K562 (cell line): ENCODE results near the gene LMCD1. TPM values are rescaled to one million over a fixed set of nuclear protein-coding genes. Genes with fewer than 3 reads are reported as not detected.

Experiments
- ATAC-seq: fragments of 200-7000 bp; cut with Tn5 transposase; 3 replicates; pipeline ENCODE4 v1.9.1; 2020; ENCODE audit warnings: moderate library complexity
- BruUV-seq: library from RNA; stranded (reverse); fragments of 400-500 nt; replicated peaks from 2 replicates; lab custom pipeline; 2021; lab: Mats Ljungman, UMichigan
- CTCF ChIA-PET: fragments of 300-600 bp; formaldehyde crosslinking; extraction: SDS; loops from one replicate; lab custom pipeline; 2021; ENCODE audit warnings: low intra/inter-chr PET ratio; lab: Yijun Ruan, JAX
- POLR2A ChIA-PET: fragments of 300-600, 350-650 bp; sonication (Branson Sonifier 250); formaldehyde crosslinking; extraction: SDS; loops from one replicate; lab custom pipeline; 2021; ENCODE audit warnings: antibody characterized with exemption, inconsistent platforms; lab: Yijun Ruan, JAX
- DNase-seq, 4 experiments: peaks; one replicate each; pipeline versions ENCODE4 v3.0.0 to v3.0.0-alpha.2; 2011 to 2018; ENCODE audit warnings: low spot score in 3 of 4, mixed read lengths in 3 of 4; ENCODE audit errors: extremely low read depth in 1 of 4
- FAIRE-seq: peaks from 2 replicates; lab custom pipeline; 2011; peaks lifted over from hg19 to GRCh38; lab: Jason Lieb, UNC
- H2AFZ ChIP-seq: 2 replicates; pipeline ENCODE4 v1.6.0; 2011; ENCODE audit warnings: low read depth, low read length, control low read depth, inconsistent platforms
- H3K27ac ChIP-seq: fragments of 200-600 bp; 3 replicates; pipeline ENCODE4 v1.8.0; 2011; ENCODE audit warnings: low read depth, mild to moderate bottlenecking, control low read depth, inconsistent platforms, low read length, moderate library complexity, mixed read lengths; ENCODE audit errors: extremely low read depth
- H3K27me3 ChIP-seq, 2 experiments: fragments of 300-600 bp in 1 of 2; 2 replicates in 1 of 2; 3 replicates in 1 of 2; pipeline versions ENCODE4 v1.6.0 to v1.8.0; 2011; ENCODE audit warnings: inconsistent platforms in 2 of 2, low read length in 2 of 2, mild to moderate bottlenecking in 1 of 2, mixed read lengths in 1 of 2, moderate library complexity in 1 of 2; ENCODE audit not compliant: control insufficient read depth in 2 of 2, insufficient read depth in 2 of 2
- H3K36me3 ChIP-seq: fragments of 300-600 bp; 3 replicates; pipeline ENCODE4 v1.8.0; 2011; ENCODE audit warnings: mild to moderate bottlenecking, low read length, inconsistent platforms; ENCODE audit not compliant: control insufficient read depth, insufficient read depth
- H3K4me1 ChIP-seq, 2 experiments: fragments of 200-600 bp in 1 of 2; replicated peaks in 1 of 2; 2 replicates in 1 of 2; 3 replicates in 1 of 2; pipeline versions ENCODE4 v1.5.1 to v1.8.0; 2011; ENCODE audit warnings: inconsistent platforms in 2 of 2, low read length in 2 of 2, mild to moderate bottlenecking in 1 of 2, mixed read lengths in 1 of 2, moderate library complexity in 1 of 2; ENCODE audit not compliant: control insufficient read depth in 2 of 2, insufficient read depth in 2 of 2
- H3K4me2 ChIP-seq: 2 replicates; pipeline ENCODE4 v1.6.1; 2011; ENCODE audit warnings: low read length, control low read depth, inconsistent platforms, mixed read lengths; ENCODE audit not compliant: insufficient read depth
- H3K4me3 ChIP-seq: fragments of 200-600 bp; sonication (generic), shearing (Covaris generic); 2 replicates; pipeline ENCODE4 v1.5.1; 2016; ENCODE audit warnings: control low read depth, inconsistent platforms
- H3K79me2 ChIP-seq: fragments of 200-600 bp; 3 replicates; pipeline ENCODE4 v1.8.0; 2011; ENCODE audit warnings: low read length, inconsistent platforms; ENCODE audit not compliant: control insufficient read depth, insufficient read depth
- H3K9ac ChIP-seq, 2 experiments: 2 replicates each; pipeline versions ENCODE4 v1.6.0 to v1.6.1; 2011; ENCODE audit warnings: low read depth in 2 of 2, low read length in 2 of 2, control low read depth in 1 of 2, inconsistent platforms in 1 of 2, mild to moderate bottlenecking in 1 of 2, mixed read lengths in 1 of 2; ENCODE audit not compliant: insufficient read depth in 1 of 2
- H3K9me1 ChIP-seq: one replicate; pipeline ENCODE4 v1.6.0; 2011; ENCODE audit warnings: inconsistent platforms, mild to moderate bottlenecking, low read length, moderate library complexity; ENCODE audit not compliant: control insufficient read depth, insufficient read depth
- H3K9me3 ChIP-seq: replicated peaks from 2 replicates; pipeline ENCODE4 v1.5.1; 2011; ENCODE audit warnings: low read depth, low read length, inconsistent platforms; ENCODE audit not compliant: control insufficient read depth, insufficient read depth
- H4K20me1 ChIP-seq: replicated peaks from 2 replicates; pipeline ENCODE4 v1.6.1; 2011; ENCODE audit warnings: low read length, inconsistent platforms, mixed read lengths; ENCODE audit not compliant: control insufficient read depth, insufficient read depth
- ATF1 ChIP-seq, 2 experiments: fragments of 450-650 bp in 1 of 2; IDR thresholded peaks; 2 replicates each; pipeline ENCODE4 v1.6.1; 2016; ENCODE audit warnings: missing compliant biosample characterization in 1 of 2, missing genetic modification characterization in 1 of 2
- HLTF ChIP-seq: fragments of 450-650 bp; IDR thresholded peaks from 2 replicates; pipeline ENCODE4 v1.6.1; 2016
- KDM1A ChIP-seq, 2 experiments: fragments of 450-650 bp; IDR thresholded peaks; 2 replicates each; pipeline ENCODE4 v1.6.1; 2016; ENCODE audit warnings: mild to moderate bottlenecking in 2 of 2
- in situ Hi-C: fragments of 300-500 bp; cut with MboI; formaldehyde crosslinking; loops from 4 replicates; pipeline ENCODE4 v1.15.0; 2018; ENCODE audit warnings: inconsistent platforms, mixed read lengths
- intact Hi-C: fragments of 100-400 bp; cut with micrococcal nuclease; formaldehyde crosslinking; loops from 2 replicates; pipeline ENCODE4 v1.14.2; 2022
- polyA plus RNA-seq, 8 experiments: library from polyadenylated mRNA; depleted of rRNA in 4 of 8; stranded (reverse) in 5 of 8; unstranded in 3 of 8; fragments of >200 nt; fragmentation: Nextera tagmentation in 2 of 8; fragmentation: Illumina TruSeq in 1 of 8; extraction: Ambion mirVana in 2 of 8; extraction: Trizol in 1 of 8; gene quantifications; 2 replicates each; pipeline versions ENCODE4 v1.2.1 to v1.2.3, GENCODE V29; 2011 to 2014; ENCODE audit warnings: inconsistent platforms in 1 of 8, missing spikeins in 1 of 8
- total RNA-seq, 7 experiments: library from RNA; depleted of rRNA in 6 of 7; stranded (reverse); fragments of >200 nt in 6 of 7; fragmentation: Illumina TruSeq in 2 of 7; extraction: Trizol in 2 of 7; gene quantifications; 2 replicates each; pipeline versions ENCODE4 v1.2.1 to v1.2.3, GENCODE V29; 2011 to 2021; ENCODE audit warnings: low replicate concordance in 1 of 7
- TF ChIP-seq, protein P1 (sequence below): fragments of 450-650 bp; formaldehyde crosslinking; IDR thresholded peaks from 2 replicates; pipeline ENCODE4 v1.4.0; 2020; ENCODE audit warnings: mild to moderate bottlenecking, moderate library complexity
- TF ChIP-seq, protein P2 (sequence below): fragments of 450-650 bp; IDR thresholded peaks from 2 replicates; pipeline ENCODE4 v1.6.1; 2016; ENCODE audit warnings: antibody characterized with exemption
- TF ChIP-seq, protein P3 (sequence below), 2 experiments: fragments of 450-650 bp in 1 of 2; sonication (generic) in 1 of 2; formaldehyde crosslinking in 1 of 2; IDR thresholded peaks in 1 of 2; conservative IDR thresholded peaks in 1 of 2; 2 replicates each; pipeline versions ENCODE4 v1.6.1 to v1.8.1; 2016 to 2023; ENCODE audit warnings: mild to moderate bottlenecking in 2 of 2, moderate library complexity in 2 of 2, inconsistent platforms in 1 of 2, missing genetic modification reagents in 1 of 2

The LMCD1 gene
- total and polyA plus RNA-seq, 9 of the 15 experiments (the other 6 are each of a cell fraction or from before 2014, with no cell fraction given) = 0.60 TPM; not detected in 8

DNA sequence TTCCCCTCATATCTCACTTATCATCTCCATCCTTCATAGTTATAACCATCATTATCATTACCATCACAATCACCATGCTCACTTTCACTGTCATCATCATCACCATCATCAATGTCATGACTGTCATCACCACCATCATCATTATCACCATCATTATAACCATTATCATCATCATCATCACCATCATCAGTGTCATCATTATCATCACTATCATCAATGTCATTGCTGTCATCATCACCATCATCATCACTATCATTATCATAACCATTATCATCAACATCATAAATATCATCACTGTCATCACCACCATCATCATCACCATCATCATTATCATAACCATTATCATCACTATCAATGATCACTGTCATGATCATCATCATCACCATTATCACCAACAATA lies 98.8 kb downstream of the LMCD1 start:
- Histone ChIP-seq H3K4me1 (no peaks in the 10 kb centered on the region), H3K4me3 (no peak overlapping the region), H3K79me2 (no peaks in the 10 kb centered on the region), H3K4me2 (no peak overlapping the region), H4K20me1 (no peaks in the 10 kb centered on the region), H3K27ac (no peak overlapping the region), H3K9me3 (no peaks in the 10 kb centered on the region), H2AFZ (no peak overlapping the region), H3K9me1 (no peaks in the 10 kb centered on the region), H3K27me3 (peaks cover 0 to 14% of the 10 kb centered on the region in 2 experiments; a peak in 2 of 5 replicates), H3K9ac (no peak overlapping the region), H3K36me3 (no peaks in the 10 kb centered on the region)
- BruUV-seq = no TSS peak
- in situ Hi-C loops (no loop called here), intact Hi-C loops (no loop called here)
- CTCF ChIA-PET = no interaction called here
- POLR2A ChIA-PET = no interaction called here
- DNase-seq (no peak), FAIRE-seq (peak; percentile 54), ATAC-seq (no peak)
- TF ChIP-seq HLTF (no peak), ATF1 (CRISPR knock-in tag; IDR thresholded peaks at IDR 0.05) (no peak), ATF1 (tag; IDR thresholded peaks at IDR 0.05) (peak; percentile 53; the same call in 1 of the 2 replicates), KDM1A (IDR thresholded peaks at IDR 0.05) (0 out of 4 replicates have a peak, but pooled peaks of 1 of the 2 experiments have one; percentile 29)
- TF ChIP-seq, protein P1, sequence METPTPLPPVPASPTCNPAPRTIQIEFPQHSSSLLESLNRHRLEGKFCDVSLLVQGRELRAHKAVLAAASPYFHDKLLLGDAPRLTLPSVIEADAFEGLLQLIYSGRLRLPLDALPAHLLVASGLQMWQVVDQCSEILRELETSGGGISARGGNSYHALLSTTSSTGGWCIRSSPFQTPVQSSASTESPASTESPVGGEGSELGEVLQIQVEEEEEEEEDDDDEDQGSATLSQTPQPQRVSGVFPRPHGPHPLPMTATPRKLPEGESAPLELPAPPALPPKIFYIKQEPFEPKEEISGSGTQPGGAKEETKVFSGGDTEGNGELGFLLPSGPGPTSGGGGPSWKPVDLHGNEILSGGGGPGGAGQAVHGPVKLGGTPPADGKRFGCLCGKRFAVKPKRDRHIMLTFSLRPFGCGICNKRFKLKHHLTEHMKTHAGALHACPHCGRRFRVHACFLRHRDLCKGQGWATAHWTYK = no peak
- TF ChIP-seq, protein P2, sequence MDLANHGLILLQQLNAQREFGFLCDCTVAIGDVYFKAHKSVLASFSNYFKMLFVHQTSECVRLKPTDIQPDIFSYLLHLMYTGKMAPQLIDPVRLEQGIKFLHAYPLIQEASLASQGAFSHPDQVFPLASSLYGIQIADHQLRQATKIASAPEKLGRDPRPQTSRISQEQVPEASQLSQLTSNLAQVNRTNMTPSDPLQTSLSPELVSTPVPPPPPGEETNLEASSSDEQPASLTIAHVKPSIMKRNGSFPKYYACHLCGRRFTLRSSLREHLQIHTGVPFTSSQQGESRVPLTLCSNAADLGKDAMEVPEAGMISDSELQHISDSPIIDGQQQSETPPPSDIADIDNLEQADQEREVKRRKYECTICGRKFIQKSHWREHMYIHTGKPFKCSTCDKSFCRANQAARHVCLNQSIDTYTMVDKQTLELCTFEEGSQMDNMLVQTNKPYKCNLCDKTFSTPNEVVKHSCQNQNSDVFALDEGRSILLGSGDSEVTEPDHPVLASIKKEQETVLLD = peak; percentile 22; the same call in 1 of the 2 replicates
- TF ChIP-seq, protein P3, sequence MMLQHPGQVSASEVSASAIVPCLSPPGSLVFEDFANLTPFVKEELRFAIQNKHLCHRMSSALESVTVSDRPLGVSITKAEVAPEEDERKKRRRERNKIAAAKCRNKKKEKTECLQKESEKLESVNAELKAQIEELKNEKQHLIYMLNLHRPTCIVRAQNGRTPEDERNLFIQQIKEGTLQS (IDR thresholded peaks at IDR 0.05) = peak; percentile 38; the same call in 1 of the 2 replicates
- TF ChIP-seq, protein P3 (CRISPR knock-in tag; conservative IDR thresholded peaks at IDR 0.05) = no peak
